A673 (cell line): ENCODE results near the gene MYORG. TPM values are rescaled to one million over a fixed set of nuclear protein-coding genes. Genes with fewer than 3 reads are reported as not detected.

Source experiments
- BruUV-seq: library from RNA; stranded (reverse); fragments of 400-500 nt; replicated peaks from 2 replicates; lab custom pipeline; 2021; lab: Mats Ljungman, UMichigan
- CTCF ChIA-PET: fragments of 300-600 bp; sonication (Branson Sonifier 250); formaldehyde crosslinking; loops from one replicate; lab custom pipeline; 2022; ENCODE audit warnings: antibody characterized with exemption; lab: Charles Lee
- POLR2A ChIA-PET: fragments of 300-600 bp; sonication (Branson Sonifier 250); formaldehyde crosslinking; loops from one replicate; lab custom pipeline; 2022; ENCODE audit warnings: antibody characterized with exemption; ENCODE audit not compliant: low non-redundant PET; lab: Charles Lee
- DNase-seq: peaks from one replicate; pipeline ENCODE4 v3.0.0-alpha.2; 2015; ENCODE audit warnings: low spot score
- H3K27ac ChIP-seq: fragments of 200-600 bp; sonication (generic); 2 replicates; pipeline ENCODE4 v1.5.1; 2016; ENCODE audit warnings: mixed run types, low read depth, mild to moderate bottlenecking, mixed read lengths, antibody characterized with exemption, low read length; ENCODE audit not compliant: poor library complexity, severe bottlenecking
- H3K27me3 ChIP-seq: fragments of 200-600 bp; sonication (generic); replicated peaks from 2 replicates; pipeline ENCODE4 v1.6.1; 2017; ENCODE audit warnings: mixed run types, low read depth, mild to moderate bottlenecking, mixed read lengths, antibody characterized with exemption, low read length; ENCODE audit not compliant: insufficient read depth, poor library complexity
- H3K36me3 ChIP-seq: fragments of 200-600 bp; sonication (generic); 2 replicates; pipeline ENCODE4 v1.6.1; 2016; ENCODE audit warnings: mixed run types, mild to moderate bottlenecking, mixed read lengths, antibody characterized with exemption, low read length; ENCODE audit not compliant: insufficient read depth, poor library complexity, severe bottlenecking
- H3K4me1 ChIP-seq: fragments of 200-600 bp; sonication (generic); 2 replicates; pipeline ENCODE4 v1.6.1; 2017; ENCODE audit warnings: mixed run types, mild to moderate bottlenecking, mixed read lengths, antibody characterized with exemption, low read length; ENCODE audit not compliant: insufficient read depth, poor library complexity, severe bottlenecking
- H3K4me3 ChIP-seq: fragments of 200-600 bp; sonication (generic); 2 replicates; pipeline ENCODE4 v1.5.1; 2016; ENCODE audit warnings: low read depth, mixed run types, mild to moderate bottlenecking, mixed read lengths, low read length; ENCODE audit not compliant: poor library complexity, severe bottlenecking
- H3K9me3 ChIP-seq: fragments of 200-600 bp; sonication (generic); 2 replicates; pipeline ENCODE4 v1.6.1; 2016; ENCODE audit warnings: mixed run types, low read depth, mild to moderate bottlenecking, mixed read lengths, antibody characterized with exemption, low read length; ENCODE audit not compliant: poor library complexity, severe bottlenecking
- EZH2 ChIP-seq: fragments of 200-600 bp; sonication (generic); IDR thresholded peaks from 2 replicates; pipeline ENCODE4 v1.6.1; 2017; ENCODE audit warnings: borderline replicate concordance, low read depth, mild to moderate bottlenecking, mixed read lengths, antibody characterized with exemption, low read length; ENCODE audit not compliant: poor library complexity, severe bottlenecking
- intact Hi-C: fragments of 100-400 bp; cut with micrococcal nuclease; formaldehyde crosslinking; loops from one replicate; pipeline ENCODE4 v1.10.0; 2022; ENCODE audit not compliant: unreplicated experiment
- total RNA-seq: library from RNA; stranded (reverse); gene quantifications from 2 replicates; pipeline ENCODE4 v1.2.3, GENCODE V29; 2021
- TF ChIP-seq, protein P1 (sequence below): fragments of 300-800, 200-600 bp; sonication (generic); conservative IDR thresholded peaks from 2 replicates; pipeline ENCODE4 v1.5.1; 2017; ENCODE audit warnings: low read depth, mild to moderate bottlenecking, antibody characterized with exemption, low read length, moderate library complexity, mixed read lengths

Gene MYORG
- total RNA-seq, 1 experiment from 2014 or later: 7.8 TPM

DNA sequence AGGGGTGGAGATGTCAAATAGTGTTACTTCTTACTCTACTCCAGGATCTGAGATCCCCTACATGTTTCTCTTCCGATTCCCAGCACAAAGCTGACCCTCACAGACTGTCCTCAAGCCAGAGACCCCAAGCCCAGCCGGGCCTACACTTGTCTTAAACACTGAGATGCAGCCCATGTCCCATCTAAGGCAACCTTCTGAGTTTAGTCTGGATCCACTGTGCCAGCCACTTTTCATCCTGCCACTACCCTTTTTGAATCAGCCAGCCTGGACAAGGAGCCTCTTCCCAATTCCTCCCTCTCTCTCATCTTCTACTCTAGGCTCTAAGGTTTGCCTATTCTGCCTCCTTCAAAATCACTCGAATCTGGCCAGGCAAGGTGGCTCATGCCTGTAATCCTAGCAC is 6.2 kb upstream of the MYORG start:
- H3K27me3 ChIP-seq: no peaks in the 10 kb centered on the region
- BruUV-seq: no TSS peak
- H3K4me3 ChIP-seq: no peak overlapping the region
- intact Hi-C loops: no loop called here
- ChIA-PET CTCF (no interaction called here), POLR2A (interaction anchor here (0.6 kb wide), 1 partner anchor 39 kb away, joined by 4 read pairs; no protein-coding TSS in a partner anchor)
- H3K27ac ChIP-seq: no peak overlapping the region
- peaks cover 6% of the 10 kb centered on the region for H3K4me1 ChIP-seq
- no peaks in the 10 kb centered on the region for H3K36me3 ChIP-seq
- H3K9me3 ChIP-seq: no peaks in the 10 kb centered on the region
- no peak for DNase-seq
- TF ChIP-seq EZH2: no peak
- TF ChIP-seq, protein P1, sequence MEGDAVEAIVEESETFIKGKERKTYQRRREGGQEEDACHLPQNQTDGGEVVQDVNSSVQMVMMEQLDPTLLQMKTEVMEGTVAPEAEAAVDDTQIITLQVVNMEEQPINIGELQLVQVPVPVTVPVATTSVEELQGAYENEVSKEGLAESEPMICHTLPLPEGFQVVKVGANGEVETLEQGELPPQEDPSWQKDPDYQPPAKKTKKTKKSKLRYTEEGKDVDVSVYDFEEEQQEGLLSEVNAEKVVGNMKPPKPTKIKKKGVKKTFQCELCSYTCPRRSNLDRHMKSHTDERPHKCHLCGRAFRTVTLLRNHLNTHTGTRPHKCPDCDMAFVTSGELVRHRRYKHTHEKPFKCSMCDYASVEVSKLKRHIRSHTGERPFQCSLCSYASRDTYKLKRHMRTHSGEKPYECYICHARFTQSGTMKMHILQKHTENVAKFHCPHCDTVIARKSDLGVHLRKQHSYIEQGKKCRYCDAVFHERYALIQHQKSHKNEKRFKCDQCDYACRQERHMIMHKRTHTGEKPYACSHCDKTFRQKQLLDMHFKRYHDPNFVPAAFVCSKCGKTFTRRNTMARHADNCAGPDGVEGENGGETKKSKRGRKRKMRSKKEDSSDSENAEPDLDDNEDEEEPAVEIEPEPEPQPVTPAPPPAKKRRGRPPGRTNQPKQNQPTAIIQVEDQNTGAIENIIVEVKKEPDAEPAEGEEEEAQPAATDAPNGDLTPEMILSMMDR: no peak

DNA sequence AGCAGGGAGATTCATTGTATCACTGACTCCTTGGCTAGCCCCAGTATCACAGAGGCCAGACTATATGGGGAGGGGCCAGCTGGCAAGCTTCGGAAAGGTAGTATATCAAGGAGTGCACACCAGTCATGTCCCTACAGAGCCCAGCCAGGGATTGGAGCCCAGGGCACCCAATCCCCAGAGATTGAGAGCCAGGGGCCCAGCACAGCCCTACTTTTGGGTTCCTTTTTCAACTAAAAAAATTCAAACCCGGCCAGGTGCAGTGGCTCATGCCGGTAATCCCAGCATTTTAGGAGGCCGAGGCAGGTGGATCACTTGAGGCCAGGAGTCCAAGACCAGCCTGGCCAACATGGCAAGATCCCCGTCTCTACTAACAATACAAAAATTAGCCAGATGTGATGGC is 5.4 kb upstream of the MYORG start:
- H3K4me3 ChIP-seq: no peak overlapping the region
- ChIA-PET CTCF (no interaction called here), POLR2A (no interaction called here)
- TF ChIP-seq EZH2: no peak
- TF ChIP-seq, protein P1: no peak
- H3K27me3 ChIP-seq: no peaks in the 10 kb centered on the region
- no peaks in the 10 kb centered on the region for H3K36me3 ChIP-seq
- H3K4me1 ChIP-seq: peaks cover 6% of the 10 kb centered on the region
- no peaks in the 10 kb centered on the region for H3K9me3 ChIP-seq
- intact Hi-C loops: no loop called here
- BruUV-seq: no TSS peak
- no peak for DNase-seq
- H3K27ac ChIP-seq: no peak overlapping the region

DNA sequence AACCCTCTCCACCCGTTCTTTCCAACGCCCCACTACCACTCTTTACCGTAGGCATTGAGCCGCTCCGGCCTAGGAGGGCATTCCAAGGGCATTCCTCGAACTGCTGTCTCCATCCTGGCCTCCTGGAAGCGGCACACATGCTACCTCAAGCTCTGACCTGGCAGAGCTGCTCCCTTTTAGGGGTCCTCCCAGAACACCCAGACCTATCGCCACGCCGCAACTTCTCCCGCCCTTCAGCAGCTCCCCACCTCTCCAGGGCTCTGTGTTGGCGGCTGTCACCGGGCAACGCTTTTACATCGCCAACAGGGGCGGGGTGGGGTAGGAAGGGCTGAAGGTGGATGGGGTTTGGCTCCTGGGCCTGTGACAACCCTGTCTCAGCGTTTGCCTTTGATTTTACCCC is 4.6 kb upstream of the MYORG start:
- POLR2A ChIA-PET: no interaction called here
- no peaks in the 10 kb centered on the region for H3K9me3 ChIP-seq

More for the DNA sequence above, 4.6 kb upstream of the MYORG start:
- TF ChIP-seq, protein P1: no peak
- no peak for TF ChIP-seq EZH2
- no peaks in the 10 kb centered on the region for H3K27me3 ChIP-seq
- BruUV-seq: no TSS peak
- no peak overlapping the region for H3K27ac ChIP-seq
- H3K4me1 ChIP-seq: peaks cover 9% of the 10 kb centered on the region
- CTCF ChIA-PET: interaction anchor here (2.7 kb wide), 1 partner anchor 307 kb away, joined by 9 read pairs; no protein-coding TSS in a partner anchor
- intact Hi-C loops: no loop called here
- no peak for DNase-seq
- H3K36me3 ChIP-seq: no peaks in the 10 kb centered on the region
- H3K4me3 ChIP-seq: peak overlapping the region; percentile 50
